ENCODE data around the gene SLC44A1. TPM values are rescaled to one million over a fixed set of nuclear protein-coding genes. Genes with fewer than 3 reads are reported as not detected.

Gene SLC44A1
- total and polyA plus RNA-seq, 2 experiments from 2014 or later, result 32.4 to 38.7 TPM

DNA sequence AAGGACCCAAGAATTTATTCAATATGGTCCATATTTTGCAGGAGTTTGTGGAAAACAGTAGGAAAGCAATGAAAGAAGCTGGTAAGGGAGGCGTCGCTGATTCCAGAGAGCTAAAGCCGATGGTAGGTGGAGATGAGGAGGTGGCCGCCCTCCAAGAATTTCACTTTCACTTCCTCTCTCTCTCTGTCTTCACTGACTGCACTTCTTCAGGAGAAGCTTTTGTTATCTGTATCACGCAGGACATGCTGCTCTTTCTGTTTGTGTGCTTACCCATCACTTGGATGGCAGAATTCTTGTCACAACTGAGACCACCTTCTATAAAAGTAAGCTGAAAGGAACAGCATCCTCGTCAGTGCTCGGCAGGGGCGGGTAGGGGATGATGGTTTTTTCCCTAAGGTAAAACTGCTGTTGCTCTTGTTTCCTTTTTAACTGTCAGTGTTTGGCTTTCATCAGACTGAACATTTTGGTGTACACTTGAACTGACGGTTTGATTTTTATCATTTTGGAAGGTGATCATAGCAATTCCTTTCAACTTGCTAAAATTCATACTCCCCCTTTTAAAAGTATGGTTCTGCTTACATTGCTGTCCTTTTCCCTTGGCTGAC is 141.0 kb downstream of the SLC44A1 start:
- no peaks in the 10 kb centered on the region for H3K9me3 ChIP-seq (ENCODE audit: low read depth)
- TF ChIP-seq, protein P1, sequence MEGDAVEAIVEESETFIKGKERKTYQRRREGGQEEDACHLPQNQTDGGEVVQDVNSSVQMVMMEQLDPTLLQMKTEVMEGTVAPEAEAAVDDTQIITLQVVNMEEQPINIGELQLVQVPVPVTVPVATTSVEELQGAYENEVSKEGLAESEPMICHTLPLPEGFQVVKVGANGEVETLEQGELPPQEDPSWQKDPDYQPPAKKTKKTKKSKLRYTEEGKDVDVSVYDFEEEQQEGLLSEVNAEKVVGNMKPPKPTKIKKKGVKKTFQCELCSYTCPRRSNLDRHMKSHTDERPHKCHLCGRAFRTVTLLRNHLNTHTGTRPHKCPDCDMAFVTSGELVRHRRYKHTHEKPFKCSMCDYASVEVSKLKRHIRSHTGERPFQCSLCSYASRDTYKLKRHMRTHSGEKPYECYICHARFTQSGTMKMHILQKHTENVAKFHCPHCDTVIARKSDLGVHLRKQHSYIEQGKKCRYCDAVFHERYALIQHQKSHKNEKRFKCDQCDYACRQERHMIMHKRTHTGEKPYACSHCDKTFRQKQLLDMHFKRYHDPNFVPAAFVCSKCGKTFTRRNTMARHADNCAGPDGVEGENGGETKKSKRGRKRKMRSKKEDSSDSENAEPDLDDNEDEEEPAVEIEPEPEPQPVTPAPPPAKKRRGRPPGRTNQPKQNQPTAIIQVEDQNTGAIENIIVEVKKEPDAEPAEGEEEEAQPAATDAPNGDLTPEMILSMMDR (IDR thresholded peaks at IDR 0.05; ENCODE audit: low read depth, low read length), result no peak
- no peaks in the 10 kb centered on the region for H3K27me3 ChIP-seq
- H3K4me1 ChIP-seq (ENCODE audit: low read depth), result no peaks in the 10 kb centered on the region
- peak in 1 of 2 donors; percentile 48 for DNase-seq (ENCODE audit: low read depth in 1 of 2, low spot score in 1 of 2)
- H3K36me3 ChIP-seq, result peaks cover 18% of the 10 kb centered on the region
- no peak overlapping the region for H3K4me3 ChIP-seq
- no peak overlapping the region for H3K27ac ChIP-seq

DNA sequence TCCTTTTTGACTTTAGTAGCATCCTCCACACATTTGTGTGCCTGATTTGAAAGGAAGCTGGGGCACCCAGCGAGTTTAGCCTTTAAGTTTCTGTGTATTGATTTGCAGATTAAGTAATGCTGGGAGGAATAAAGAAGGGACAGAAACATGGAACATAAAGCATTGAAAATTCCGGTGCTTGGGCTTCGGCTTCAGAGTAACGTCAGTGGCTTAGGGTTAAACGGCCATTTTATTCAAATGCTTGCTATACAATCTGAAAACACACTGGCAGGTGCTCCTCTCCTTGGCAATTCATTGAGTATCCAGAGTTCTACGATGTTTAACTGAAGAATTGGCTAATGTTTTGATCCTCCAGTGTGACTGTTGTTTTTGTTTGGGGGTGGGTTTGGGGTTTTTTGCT is 145.3 kb downstream of the SLC44A1 start:
- H3K4me1 ChIP-seq (ENCODE audit: low read depth), result peaks cover 8% of the 10 kb centered on the region
- H3K27ac ChIP-seq, result no peak overlapping the region
- peaks cover 8% of the 10 kb centered on the region for H3K36me3 ChIP-seq
- no peaks in the 10 kb centered on the region for H3K27me3 ChIP-seq
- no peak overlapping the region for H3K4me3 ChIP-seq
- no peaks in the 10 kb centered on the region for H3K9me3 ChIP-seq (ENCODE audit: low read depth)
- TF ChIP-seq, protein P1 (IDR thresholded peaks at IDR 0.05; ENCODE audit: low read depth, low read length), result no peak
- no peak for DNase-seq (ENCODE audit: low read depth in 1 of 2, low spot score in 1 of 2)

DNA sequence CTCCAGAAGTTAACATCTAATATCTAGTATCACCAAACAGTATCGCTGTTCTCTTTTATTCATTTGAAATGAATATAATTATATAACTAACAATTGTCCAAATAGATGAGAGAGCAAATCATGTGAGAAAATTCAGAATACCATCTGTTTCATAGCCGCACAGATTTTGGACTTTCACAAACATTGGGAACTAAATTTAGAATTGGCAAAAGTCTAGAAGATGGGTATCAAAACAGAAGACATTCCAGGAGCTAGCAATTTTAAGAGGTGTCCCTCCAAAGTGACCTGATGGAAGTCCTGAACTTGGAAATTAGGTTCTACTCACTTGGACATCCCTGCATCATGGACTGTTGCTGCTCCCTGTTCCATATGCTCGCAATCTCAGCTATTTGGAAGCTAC is 146.4 kb downstream of the SLC44A1 start:
- Histone ChIP-seq H3K9me3 (ENCODE audit: low read depth) (no peaks in the 10 kb centered on the region), H3K4me1 (ENCODE audit: low read depth) (peaks cover 8% of the 10 kb centered on the region), H3K27me3 (no peaks in the 10 kb centered on the region), H3K4me3 (no peak overlapping the region), H3K36me3 (peaks cover 4% of the 10 kb centered on the region), H3K27ac (no peak overlapping the region)
- TF ChIP-seq, protein P1 (IDR thresholded peaks at IDR 0.05; ENCODE audit: low read depth, low read length), result no peak
- no peak for DNase-seq (ENCODE audit: low read depth in 1 of 2, low spot score in 1 of 2)

DNA sequence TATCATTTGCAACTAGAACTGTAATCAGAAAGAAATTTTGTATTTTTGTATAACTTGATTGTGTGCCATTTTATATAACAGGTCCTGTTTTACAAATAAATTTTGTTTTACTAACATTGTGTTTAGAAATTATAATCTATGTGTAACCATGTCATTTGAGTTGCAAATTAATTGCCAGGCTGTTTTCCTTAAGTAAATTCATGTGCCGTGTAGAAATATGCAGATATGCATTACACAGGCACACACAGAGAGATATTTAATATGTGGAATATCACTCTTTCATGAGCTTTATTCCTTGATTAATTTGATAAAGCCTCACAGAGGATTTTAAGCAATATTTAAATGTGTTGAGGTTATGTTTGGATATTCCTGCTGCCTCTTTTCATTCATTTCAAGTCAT is 146.8 kb downstream of the SLC44A1 start:
- H3K36me3 ChIP-seq, result peaks cover under 1% of the 10 kb centered on the region
- no peaks in the 10 kb centered on the region for H3K27me3 ChIP-seq
- no peaks in the 10 kb centered on the region for H3K9me3 ChIP-seq (ENCODE audit: low read depth)
- TF ChIP-seq, protein P1 (IDR thresholded peaks at IDR 0.05; ENCODE audit: low read depth, low read length), result no peak
- DNase-seq (ENCODE audit: low read depth in 1 of 2, low spot score in 1 of 2), result no peak
- no peak overlapping the region for H3K27ac ChIP-seq
- H3K4me3 ChIP-seq, result no peak overlapping the region
- peaks cover 8% of the 10 kb centered on the region for H3K4me1 ChIP-seq (ENCODE audit: low read depth)

DNA sequence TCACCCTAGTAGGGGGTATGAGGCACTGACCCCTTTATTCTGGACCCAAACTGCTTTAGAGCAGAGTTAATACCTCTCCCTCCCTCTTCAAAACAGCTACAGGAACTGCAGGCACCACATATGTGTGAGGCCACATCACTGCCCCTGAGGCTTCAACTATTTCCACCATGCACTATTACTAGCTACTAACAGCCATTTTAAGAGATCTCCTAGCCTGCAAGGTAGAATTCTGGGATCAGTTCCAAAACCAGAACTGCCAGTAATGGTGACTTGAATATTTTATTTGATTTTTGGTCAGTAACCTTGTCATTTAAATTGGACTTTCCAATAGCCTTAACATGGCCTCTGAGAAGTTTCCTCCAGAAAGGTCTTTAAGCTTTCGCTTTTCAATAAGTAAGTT is 148.1 kb downstream of the SLC44A1 start:
- H3K4me3 ChIP-seq, result no peak overlapping the region
- no peak overlapping the region for H3K27ac ChIP-seq
- DNase-seq (ENCODE audit: low read depth in 1 of 2, low spot score in 1 of 2), result no peak
- TF ChIP-seq, protein P1 (IDR thresholded peaks at IDR 0.05; ENCODE audit: low read depth, low read length), result no peak
- no peaks in the 10 kb centered on the region for H3K36me3 ChIP-seq
- no peaks in the 10 kb centered on the region for H3K9me3 ChIP-seq (ENCODE audit: low read depth)
- H3K27me3 ChIP-seq, result no peaks in the 10 kb centered on the region
- peaks cover 8% of the 10 kb centered on the region for H3K4me1 ChIP-seq (ENCODE audit: low read depth)

Data from cardiac muscle cell (in vitro differentiated cells and primary cell).